Measurements from ENCODE around the gene CALML5. TPM values are rescaled to one million over a fixed set of nuclear protein-coding genes. Genes with fewer than 3 reads are reported as not detected.

Gene CALML5
- total RNA-seq, 2 experiments from 2014 or later, result not detected

GRCh38 chr10:5545778-5546710 is 46.7 kb upstream of the CALML5 start:
- H3K9me3 Mint-ChIP-seq, result peaks cover 8% of the 10 kb centered on the region
- H3K27me3 Mint-ChIP-seq, result no peaks in the 10 kb centered on the region
- peaks cover 9% of the 10 kb centered on the region for H3K4me1 Mint-ChIP-seq (ENCODE audit: low read depth)
- H3K27ac Mint-ChIP-seq, result no peak overlapping the region
- DNase-seq (no peak), ATAC-seq (no peak)
- ChIA-PET POLR2A (interaction anchor here (0.5 kb wide), 1 partner anchor 567 kb away, joined by 3 read pairs; no protein-coding TSS in a partner anchor), CTCF (no interaction called here)
- no peak overlapping the region for H3K4me3 Mint-ChIP-seq
- TF ChIP-seq, protein P1, sequence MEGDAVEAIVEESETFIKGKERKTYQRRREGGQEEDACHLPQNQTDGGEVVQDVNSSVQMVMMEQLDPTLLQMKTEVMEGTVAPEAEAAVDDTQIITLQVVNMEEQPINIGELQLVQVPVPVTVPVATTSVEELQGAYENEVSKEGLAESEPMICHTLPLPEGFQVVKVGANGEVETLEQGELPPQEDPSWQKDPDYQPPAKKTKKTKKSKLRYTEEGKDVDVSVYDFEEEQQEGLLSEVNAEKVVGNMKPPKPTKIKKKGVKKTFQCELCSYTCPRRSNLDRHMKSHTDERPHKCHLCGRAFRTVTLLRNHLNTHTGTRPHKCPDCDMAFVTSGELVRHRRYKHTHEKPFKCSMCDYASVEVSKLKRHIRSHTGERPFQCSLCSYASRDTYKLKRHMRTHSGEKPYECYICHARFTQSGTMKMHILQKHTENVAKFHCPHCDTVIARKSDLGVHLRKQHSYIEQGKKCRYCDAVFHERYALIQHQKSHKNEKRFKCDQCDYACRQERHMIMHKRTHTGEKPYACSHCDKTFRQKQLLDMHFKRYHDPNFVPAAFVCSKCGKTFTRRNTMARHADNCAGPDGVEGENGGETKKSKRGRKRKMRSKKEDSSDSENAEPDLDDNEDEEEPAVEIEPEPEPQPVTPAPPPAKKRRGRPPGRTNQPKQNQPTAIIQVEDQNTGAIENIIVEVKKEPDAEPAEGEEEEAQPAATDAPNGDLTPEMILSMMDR (IDR thresholded peaks at IDR 0.05), result no peak
- intact Hi-C loops (cut with micrococcal nuclease), result no loop called here
- no peaks in the 10 kb centered on the region for H3K36me3 Mint-ChIP-seq (ENCODE audit: low read depth)

DNA sequence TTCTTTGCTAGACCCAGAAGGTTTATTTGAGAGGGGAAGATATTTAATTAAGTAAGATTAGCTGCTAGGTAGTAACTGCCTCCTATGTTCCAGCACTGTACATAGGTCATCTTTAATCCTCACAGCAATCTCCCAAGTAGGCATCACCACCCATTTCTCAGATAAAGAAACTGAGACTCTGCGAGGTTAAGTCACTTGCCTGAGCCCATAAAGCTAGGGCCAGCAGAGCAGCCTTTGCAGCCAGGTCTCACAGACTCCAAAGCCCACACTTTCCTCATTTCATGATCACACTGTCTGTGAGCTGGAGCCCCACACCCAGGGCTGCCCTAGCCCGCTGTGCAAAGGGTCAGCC is 46.0 kb upstream of the CALML5 start:
- Mint-ChIP-seq H3K9me3 (peaks cover 8% of the 10 kb centered on the region), H3K27ac (no peak overlapping the region), H3K4me1 (ENCODE audit: low read depth) (peaks cover 4% of the 10 kb centered on the region), H3K36me3 (ENCODE audit: low read depth) (no peaks in the 10 kb centered on the region), H3K27me3 (no peaks in the 10 kb centered on the region), H3K4me3 (no peak overlapping the region)
- CTCF ChIA-PET, result no interaction called here
- no peak for DNase-seq
- TF ChIP-seq, protein P1 (IDR thresholded peaks at IDR 0.05), result no peak
- POLR2A ChIA-PET, result interaction anchor here (0.5 kb wide), 1 partner anchor 567 kb away, joined by 3 read pairs; no protein-coding TSS in a partner anchor
- intact Hi-C loops (cut with micrococcal nuclease), result no loop called here
- ATAC-seq, result no peak

DNA sequence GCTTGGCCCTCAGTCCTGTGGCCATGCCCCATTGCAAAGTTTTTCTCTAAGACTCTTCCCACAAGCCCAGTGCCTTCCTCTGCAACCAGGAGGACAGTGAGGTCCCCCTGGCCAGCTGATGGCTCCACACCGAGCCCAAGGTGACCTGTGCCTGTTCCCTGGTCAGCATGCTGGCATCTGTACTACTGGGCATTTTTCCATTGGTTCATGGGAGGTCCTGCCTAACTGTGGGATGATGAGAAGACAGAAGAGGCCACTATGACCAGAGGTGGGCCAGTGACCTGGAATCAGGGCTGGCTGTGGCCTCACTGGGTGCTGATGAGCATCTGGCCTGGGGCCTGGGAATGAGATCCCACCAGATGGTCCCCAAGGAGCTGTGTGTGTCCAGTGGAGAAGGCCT is 45.6 kb upstream of the CALML5 start:
- ChIA-PET CTCF (no interaction called here), POLR2A (interaction anchor here (0.5 kb wide), 1 partner anchor 568 kb away, joined by 3 read pairs; no protein-coding TSS in a partner anchor)
- no peak for DNase-seq

GRCh38 chr10:5544216-5544805 is 44.9 kb upstream of the CALML5 start:
- Mint-ChIP-seq H3K4me1 (ENCODE audit: low read depth) (no peaks in the 10 kb centered on the region), H3K36me3 (ENCODE audit: low read depth) (no peaks in the 10 kb centered on the region), H3K27me3 (no peaks in the 10 kb centered on the region), H3K27ac (no peak overlapping the region), H3K9me3 (peaks cover 8% of the 10 kb centered on the region), H3K4me3 (no peak overlapping the region)
- POLR2A ChIA-PET, result no interaction called here
- TF ChIP-seq, protein P1 (IDR thresholded peaks at IDR 0.05), result no peak
- intact Hi-C loops (cut with micrococcal nuclease), result no loop called here
- DNase-seq, result no peak
- CTCF ChIA-PET, result no interaction called here
- ATAC-seq, result no peak

More for the DNA sequence above, 45.6 kb upstream of the CALML5 start:
- H3K9me3 Mint-ChIP-seq, result peaks cover 8% of the 10 kb centered on the region
- ATAC-seq, result no peak
- H3K4me1 Mint-ChIP-seq (ENCODE audit: low read depth), result peaks cover 2% of the 10 kb centered on the region
- intact Hi-C loops (cut with micrococcal nuclease), result no loop called here
- no peak overlapping the region for H3K4me3 Mint-ChIP-seq
- no peaks in the 10 kb centered on the region for H3K27me3 Mint-ChIP-seq
- TF ChIP-seq, protein P1 (IDR thresholded peaks at IDR 0.05), result no peak
- H3K27ac Mint-ChIP-seq, result no peak overlapping the region
- no peaks in the 10 kb centered on the region for H3K36me3 Mint-ChIP-seq (ENCODE audit: low read depth)

DNA sequence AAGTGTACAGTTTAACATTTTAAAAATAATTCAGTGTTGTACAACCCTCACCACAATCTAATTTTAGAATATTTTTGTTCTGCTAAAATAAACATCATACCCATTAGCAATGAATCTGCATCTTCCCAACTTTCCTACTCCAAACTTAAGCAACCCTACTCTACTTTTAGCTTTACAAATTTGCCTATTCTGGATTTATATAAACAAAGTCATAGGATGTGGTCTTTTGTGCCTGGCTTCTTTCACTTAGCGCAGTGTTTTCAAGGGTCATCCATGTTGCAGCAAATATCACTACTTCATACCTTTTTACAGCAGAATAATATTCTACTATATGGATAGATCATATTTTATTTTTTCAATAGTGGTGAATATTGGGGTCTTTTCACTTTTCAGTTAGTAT is 44.3 kb upstream of the CALML5 start:
- POLR2A ChIA-PET, result no interaction called here
- Mint-ChIP-seq H3K4me1 (ENCODE audit: low read depth) (no peaks in the 10 kb centered on the region), H3K27ac (no peak overlapping the region), H3K4me3 (no peak overlapping the region), H3K9me3 (peaks cover 8% of the 10 kb centered on the region), H3K27me3 (no peaks in the 10 kb centered on the region), H3K36me3 (ENCODE audit: low read depth) (no peaks in the 10 kb centered on the region)
- TF ChIP-seq, protein P1 (IDR thresholded peaks at IDR 0.05), result no peak
- CTCF ChIA-PET, result no interaction called here
- intact Hi-C loops (cut with micrococcal nuclease), result no loop called here
- DNase-seq (no peak), ATAC-seq (no peak)

All from activated CD8-positive, alpha-beta T cell treated with anti-CD3 and anti-CD28 coated beads for 36 hours (primary cell).